Liver (tissue), 3 donors: ENCODE data around the gene CCDC30.

Experiments used
- EGR1 ChIP-seq, 2 donors: IDR thresholded peaks; 2 replicates each; pipeline ENCODE4 v1.6.1; 2016 to 2018; ENCODE audit warnings: antibody characterized with exemption in 2 of 2, low read depth in 2 of 2
- GABPA ChIP-seq, 2 donors: IDR thresholded peaks in 1 of 2; conservative IDR thresholded peaks in 1 of 2; 2 replicates each; pipeline ENCODE4 v1.6.1; 2016; ENCODE audit warnings: antibody characterized with exemption in 2 of 2, mild to moderate bottlenecking in 1 of 2, moderate library complexity in 1 of 2
- RAD21 ChIP-seq, 2 donors: IDR thresholded peaks; 2 replicates each; pipeline ENCODE4 v1.6.1; 2016; ENCODE audit warnings: antibody characterized with exemption in 2 of 2, mild to moderate bottlenecking in 2 of 2
- SP1 ChIP-seq: IDR thresholded peaks from 2 replicates; pipeline ENCODE4 v1.6.1; 2018; ENCODE audit warnings: antibody characterized with exemption, mild to moderate bottlenecking
- YY1 ChIP-seq: IDR thresholded peaks from 2 replicates; pipeline ENCODE4 v1.6.1; 2016; ENCODE audit warnings: antibody characterized with exemption, mild to moderate bottlenecking
- ZBTB33 ChIP-seq: IDR thresholded peaks from 2 replicates; pipeline ENCODE4 v1.6.1; 2016; ENCODE audit warnings: antibody characterized with exemption
- TF ChIP-seq, protein P1 (sequence below): fragments of 150-350 bp; IDR thresholded peaks from 2 replicates; pipeline ENCODE4 v1.5.1; 2017; ENCODE audit warnings: improper control_type of control experiment, low read depth, low read length; ENCODE audit not compliant: missing input control
- TF ChIP-seq, protein P2 (sequence below): IDR thresholded peaks from 2 replicates; pipeline ENCODE4 v1.6.1; 2016; ENCODE audit warnings: antibody characterized with exemption, mild to moderate bottlenecking
- donor health status: healthy.
- donor health status: healthy.

DNA sequence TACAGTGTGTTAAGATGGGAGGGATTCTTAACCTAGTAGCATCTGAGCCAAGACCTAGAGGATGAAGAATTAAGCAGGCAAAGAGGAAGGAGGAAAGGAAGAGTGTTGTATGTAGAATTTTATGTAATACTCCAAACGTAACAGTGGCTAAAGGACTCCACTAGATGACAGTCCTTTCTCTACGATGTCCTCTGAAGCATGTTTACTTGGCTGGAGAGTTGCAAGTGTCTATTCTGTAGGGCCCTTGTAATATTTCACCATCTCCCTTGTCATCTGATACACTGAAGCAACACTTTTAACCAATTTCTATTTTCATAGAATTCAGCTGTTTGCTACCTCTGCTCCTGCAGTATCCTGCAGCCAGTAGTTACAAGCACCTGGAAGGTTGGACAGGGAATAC, 217.0 kb downstream of the CCDC30 start:
- TF ChIP-seq, protein P1, sequence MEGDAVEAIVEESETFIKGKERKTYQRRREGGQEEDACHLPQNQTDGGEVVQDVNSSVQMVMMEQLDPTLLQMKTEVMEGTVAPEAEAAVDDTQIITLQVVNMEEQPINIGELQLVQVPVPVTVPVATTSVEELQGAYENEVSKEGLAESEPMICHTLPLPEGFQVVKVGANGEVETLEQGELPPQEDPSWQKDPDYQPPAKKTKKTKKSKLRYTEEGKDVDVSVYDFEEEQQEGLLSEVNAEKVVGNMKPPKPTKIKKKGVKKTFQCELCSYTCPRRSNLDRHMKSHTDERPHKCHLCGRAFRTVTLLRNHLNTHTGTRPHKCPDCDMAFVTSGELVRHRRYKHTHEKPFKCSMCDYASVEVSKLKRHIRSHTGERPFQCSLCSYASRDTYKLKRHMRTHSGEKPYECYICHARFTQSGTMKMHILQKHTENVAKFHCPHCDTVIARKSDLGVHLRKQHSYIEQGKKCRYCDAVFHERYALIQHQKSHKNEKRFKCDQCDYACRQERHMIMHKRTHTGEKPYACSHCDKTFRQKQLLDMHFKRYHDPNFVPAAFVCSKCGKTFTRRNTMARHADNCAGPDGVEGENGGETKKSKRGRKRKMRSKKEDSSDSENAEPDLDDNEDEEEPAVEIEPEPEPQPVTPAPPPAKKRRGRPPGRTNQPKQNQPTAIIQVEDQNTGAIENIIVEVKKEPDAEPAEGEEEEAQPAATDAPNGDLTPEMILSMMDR: no peak
- TF ChIP-seq GABPA (IDR thresholded peaks at IDR 0.05 in 1 of 2, conservative IDR thresholded peaks at IDR 0.05 in 1 of 2): no peak
- TF ChIP-seq EGR1 (IDR thresholded peaks at IDR 0.05; ENCODE audit: low read depth in 2 of 2): no peak
- no peak for TF ChIP-seq ZBTB33
- TF ChIP-seq SP1: no peak
- TF ChIP-seq RAD21 (IDR thresholded peaks at IDR 0.05): no peak
- TF ChIP-seq, protein P2, sequence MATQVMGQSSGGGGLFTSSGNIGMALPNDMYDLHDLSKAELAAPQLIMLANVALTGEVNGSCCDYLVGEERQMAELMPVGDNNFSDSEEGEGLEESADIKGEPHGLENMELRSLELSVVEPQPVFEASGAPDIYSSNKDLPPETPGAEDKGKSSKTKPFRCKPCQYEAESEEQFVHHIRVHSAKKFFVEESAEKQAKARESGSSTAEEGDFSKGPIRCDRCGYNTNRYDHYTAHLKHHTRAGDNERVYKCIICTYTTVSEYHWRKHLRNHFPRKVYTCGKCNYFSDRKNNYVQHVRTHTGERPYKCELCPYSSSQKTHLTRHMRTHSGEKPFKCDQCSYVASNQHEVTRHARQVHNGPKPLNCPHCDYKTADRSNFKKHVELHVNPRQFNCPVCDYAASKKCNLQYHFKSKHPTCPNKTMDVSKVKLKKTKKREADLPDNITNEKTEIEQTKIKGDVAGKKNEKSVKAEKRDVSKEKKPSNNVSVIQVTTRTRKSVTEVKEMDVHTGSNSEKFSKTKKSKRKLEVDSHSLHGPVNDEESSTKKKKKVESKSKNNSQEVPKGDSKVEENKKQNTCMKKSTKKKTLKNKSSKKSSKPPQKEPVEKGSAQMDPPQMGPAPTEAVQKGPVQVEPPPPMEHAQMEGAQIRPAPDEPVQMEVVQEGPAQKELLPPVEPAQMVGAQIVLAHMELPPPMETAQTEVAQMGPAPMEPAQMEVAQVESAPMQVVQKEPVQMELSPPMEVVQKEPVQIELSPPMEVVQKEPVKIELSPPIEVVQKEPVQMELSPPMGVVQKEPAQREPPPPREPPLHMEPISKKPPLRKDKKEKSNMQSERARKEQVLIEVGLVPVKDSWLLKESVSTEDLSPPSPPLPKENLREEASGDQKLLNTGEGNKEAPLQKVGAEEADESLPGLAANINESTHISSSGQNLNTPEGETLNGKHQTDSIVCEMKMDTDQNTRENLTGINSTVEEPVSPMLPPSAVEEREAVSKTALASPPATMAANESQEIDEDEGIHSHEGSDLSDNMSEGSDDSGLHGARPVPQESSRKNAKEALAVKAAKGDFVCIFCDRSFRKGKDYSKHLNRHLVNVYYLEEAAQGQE: no peak
- no peak for TF ChIP-seq YY1
